GM12892 (cell line): ENCODE data around the gene UVRAG.

ENCODE experiments used
- POLR2A ChIP-seq: IDR thresholded peaks from 2 replicates; pipeline ENCODE4 v1.6.1; 2011; ENCODE audit warnings: low read depth, low read length, control low read depth
- TAF1 ChIP-seq: IDR thresholded peaks from 2 replicates; pipeline ENCODE4 v1.6.1; 2011; ENCODE audit warnings: low read depth, mild to moderate bottlenecking, control low read depth, low read length, borderline replicate concordance

- no peak for TF ChIP-seq TAF1
- TF ChIP-seq POLR2A: no peak
Measured at GRCh38 chr11:75779960-75780359, 35.0 kb upstream of the UVRAG start.
